Liver (tissue), 9 donors: ENCODE data around the gene ATOH1. TPM values are rescaled to one million over a fixed set of nuclear protein-coding genes. Genes with fewer than 3 reads are reported as not detected.

Experiments used
- DNase-seq: peaks from one replicate; pipeline ENCODE4 v3.0.0-alpha.2; 2017; ENCODE audit warnings: low spot score
- H3K27ac ChIP-seq, 2 donors: one replicate each; pipeline ENCODE4 v1.7.0; 2013; ENCODE audit warnings: inconsistent platforms in 2 of 2, low read length in 2 of 2, control low read depth in 1 of 2, low read depth in 1 of 2, mild to moderate bottlenecking in 1 of 2
- H3K27me3 ChIP-seq, 4 donors: one replicate each; pipeline versions ENCODE4 v1.6.1 to v1.7.0; 2013; ENCODE audit warnings: low read length in 3 of 4, inconsistent platforms in 1 of 4, mild to moderate bottlenecking in 1 of 4, moderate library complexity in 1 of 4; ENCODE audit not compliant: control insufficient read depth in 4 of 4, insufficient read depth in 4 of 4
- H3K36me3 ChIP-seq, 4 donors: one replicate each; pipeline versions ENCODE4 v1.6.1 to v1.7.0; 2013; ENCODE audit warnings: low read length in 3 of 4, mild to moderate bottlenecking in 3 of 4, low read depth in 1 of 4, moderate library complexity in 1 of 4; ENCODE audit not compliant: control insufficient read depth in 4 of 4, insufficient read depth in 3 of 4
- H3K4me1 ChIP-seq, 4 donors: one replicate each; pipeline versions ENCODE4 v1.6.1 to v1.7.0; 2013; ENCODE audit warnings: low read length in 3 of 4, mild to moderate bottlenecking in 3 of 4, moderate library complexity in 1 of 4; ENCODE audit not compliant: control insufficient read depth in 4 of 4, insufficient read depth in 4 of 4
- H3K4me3 ChIP-seq, 3 donors: one replicate each; pipeline versions ENCODE4 v1.6.1 to v1.7.0; 2013; ENCODE audit warnings: low read length in 3 of 3, control low read depth in 1 of 3, low read depth in 1 of 3, mild to moderate bottlenecking in 1 of 3
- H3K9ac ChIP-seq, 2 donors: one replicate each; pipeline ENCODE4 v1.7.0; 2013; ENCODE audit warnings: low read length in 2 of 2, mild to moderate bottlenecking in 2 of 2, moderate library complexity in 2 of 2, control low read depth in 1 of 2, low read depth in 1 of 2
- H3K9me3 ChIP-seq, 4 donors: one replicate each; pipeline versions ENCODE4 v1.6.1 to v1.7.0; 2013; ENCODE audit warnings: low read length in 3 of 4; ENCODE audit not compliant: control insufficient read depth in 4 of 4
- EGR1 ChIP-seq, 2 donors: IDR thresholded peaks; 2 replicates each; pipeline ENCODE4 v1.6.1; 2016 to 2018; ENCODE audit warnings: antibody characterized with exemption in 2 of 2, low read depth in 2 of 2
- FOXA1 ChIP-seq: IDR thresholded peaks from 2 replicates; pipeline ENCODE4 v1.6.1; 2016; ENCODE audit warnings: antibody characterized with exemption
- FOXA2 ChIP-seq: IDR thresholded peaks from 2 replicates; pipeline ENCODE4 v1.6.1; 2016; ENCODE audit warnings: antibody characterized with exemption
- GABPA ChIP-seq, 2 donors: IDR thresholded peaks in 1 of 2; conservative IDR thresholded peaks in 1 of 2; 2 replicates each; pipeline ENCODE4 v1.6.1; 2016; ENCODE audit warnings: antibody characterized with exemption in 2 of 2, mild to moderate bottlenecking in 1 of 2, moderate library complexity in 1 of 2
- HNF4A ChIP-seq, 2 donors: conservative IDR thresholded peaks; 2 replicates each; pipeline ENCODE4 v1.6.1; 2016; ENCODE audit warnings: antibody characterized with exemption in 2 of 2, mild to moderate bottlenecking in 2 of 2
- HNF4G ChIP-seq: IDR thresholded peaks from 2 replicates; pipeline ENCODE4 v1.6.1; 2016; ENCODE audit warnings: antibody characterized with exemption
- JUND ChIP-seq, 2 donors: IDR thresholded peaks; 2 replicates each; pipeline ENCODE4 v1.6.1; 2016; ENCODE audit warnings: antibody characterized with exemption in 2 of 2
- RAD21 ChIP-seq, 2 donors: IDR thresholded peaks; 2 replicates each; pipeline ENCODE4 v1.6.1; 2016; ENCODE audit warnings: antibody characterized with exemption in 2 of 2, mild to moderate bottlenecking in 2 of 2
- RXRA ChIP-seq, 2 donors: IDR thresholded peaks; 2 replicates each; pipeline ENCODE4 v1.6.1; 2017 to 2018; ENCODE audit warnings: antibody characterized with exemption in 2 of 2, mild to moderate bottlenecking in 1 of 2
- SP1 ChIP-seq: IDR thresholded peaks from 2 replicates; pipeline ENCODE4 v1.6.1; 2018; ENCODE audit warnings: antibody characterized with exemption, mild to moderate bottlenecking
- YY1 ChIP-seq: IDR thresholded peaks from 2 replicates; pipeline ENCODE4 v1.6.1; 2016; ENCODE audit warnings: antibody characterized with exemption, mild to moderate bottlenecking
- WGBS: extraction: QIAGEN DNeasy Blood & Tissue Kit; methylation state at CpG from one replicate; pipeline ENCODE4 v1.1.7; 2013; 5-methylcytosine and 5-hydroxymethylcytosine counted together
- polyA plus RNA-seq, 2 donors: library from polyadenylated mRNA; stranded (reverse) in 1 of 2; unstranded in 1 of 2; fragments of 200-250 nt in 1 of 2; fragments of >200 nt in 1 of 2; fragmentation: Nextera tagmentation in 1 of 2; extraction: Ambion mirVana in 1 of 2; gene quantifications; one replicate each; pipeline versions ENCODE4 v1.2.1 to v1.2.3, GENCODE V29; 2013 to 2015
- total RNA-seq, 2 donors: library from RNA; depleted of rRNA; stranded (reverse); fragments of >200 nt; gene quantifications; one replicate each; pipeline ENCODE4 v1.2.3, GENCODE V29; 2014
- TF ChIP-seq, protein P1 (sequence below): IDR thresholded peaks from 2 replicates; pipeline ENCODE4 v1.6.1; 2016; ENCODE audit warnings: antibody characterized with exemption
- TF ChIP-seq, protein P2 (sequence below): fragments of 150-350 bp; IDR thresholded peaks from 2 replicates; pipeline ENCODE4 v1.5.1; 2017; ENCODE audit warnings: improper control_type of control experiment, low read depth, low read length; ENCODE audit not compliant: missing input control
- TF ChIP-seq, protein P3 (sequence below): IDR thresholded peaks from 2 replicates; pipeline ENCODE4 v1.6.1; 2016; ENCODE audit warnings: antibody characterized with exemption
- TF ChIP-seq, protein P4 (sequence below): IDR thresholded peaks from 2 replicates; pipeline ENCODE4 v1.6.1; 2016; ENCODE audit warnings: antibody characterized with exemption, mild to moderate bottlenecking
- TF ChIP-seq, protein P5 (sequence below): IDR thresholded peaks from 2 replicates; pipeline ENCODE4 v1.6.1; 2016; ENCODE audit warnings: antibody characterized with exemption
- donor health status: healthy.
- donor health status: healthy.
- donor health status: healthy.
- donor health status: healthy.
- donor health status: healthy.

The ATOH1 gene
- total and polyA plus RNA-seq, 4 donors = not detected

DNA sequence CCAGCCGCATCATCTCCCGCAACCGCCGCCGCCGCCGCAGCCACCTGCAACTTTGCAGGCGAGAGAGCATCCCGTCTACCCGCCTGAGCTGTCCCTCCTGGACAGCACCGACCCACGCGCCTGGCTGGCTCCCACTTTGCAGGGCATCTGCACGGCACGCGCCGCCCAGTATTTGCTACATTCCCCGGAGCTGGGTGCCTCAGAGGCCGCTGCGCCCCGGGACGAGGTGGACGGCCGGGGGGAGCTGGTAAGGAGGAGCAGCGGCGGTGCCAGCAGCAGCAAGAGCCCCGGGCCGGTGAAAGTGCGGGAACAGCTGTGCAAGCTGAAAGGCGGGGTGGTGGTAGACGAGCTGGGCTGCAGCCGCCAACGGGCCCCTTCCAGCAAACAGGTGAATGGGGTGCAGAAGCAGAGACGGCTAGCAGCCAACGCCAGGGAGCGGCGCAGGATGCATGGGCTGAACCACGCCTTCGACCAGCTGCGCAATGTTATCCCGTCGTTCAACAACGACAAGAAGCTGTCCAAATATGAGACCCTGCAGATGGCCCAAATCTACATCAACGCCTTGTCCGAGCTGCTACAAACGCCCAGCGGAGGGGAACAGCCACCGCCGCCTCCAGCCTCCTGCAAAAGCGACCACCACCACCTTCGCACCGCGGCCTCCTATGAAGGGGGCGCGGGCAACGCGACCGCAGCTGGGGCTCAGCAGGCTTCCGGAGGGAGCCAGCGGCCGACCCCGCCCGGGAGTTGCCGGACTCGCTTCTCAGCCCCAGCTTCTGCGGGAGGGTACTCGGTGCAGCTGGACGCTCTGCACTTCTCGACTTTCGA lies 654 bp downstream of the ATOH1 start:
- no peak overlapping the region for H3K9ac ChIP-seq
- no peaks in the 10 kb centered on the region for H3K36me3 ChIP-seq
- peak overlapping the region in 1 of 3 donors; percentile 38 for H3K4me3 ChIP-seq
- peaks cover 17 to 23% (median 19%) of the 10 kb centered on the region in 4 donors for H3K4me1 ChIP-seq
- peaks cover 0 to 2% (median 0%) of the 10 kb centered on the region in 4 donors for H3K9me3 ChIP-seq
- peaks cover 6 to 27% (median 13%) of the 10 kb centered on the region in 4 donors for H3K27me3 ChIP-seq
- 4% methylated on average over 70 of the region's 70 CpGs for WGBS
- no peak overlapping the region for H3K27ac ChIP-seq
- TF ChIP-seq SP1 (no peak), JUND (IDR thresholded peaks at IDR 0.05) (no peak)
- TF ChIP-seq, protein P1, sequence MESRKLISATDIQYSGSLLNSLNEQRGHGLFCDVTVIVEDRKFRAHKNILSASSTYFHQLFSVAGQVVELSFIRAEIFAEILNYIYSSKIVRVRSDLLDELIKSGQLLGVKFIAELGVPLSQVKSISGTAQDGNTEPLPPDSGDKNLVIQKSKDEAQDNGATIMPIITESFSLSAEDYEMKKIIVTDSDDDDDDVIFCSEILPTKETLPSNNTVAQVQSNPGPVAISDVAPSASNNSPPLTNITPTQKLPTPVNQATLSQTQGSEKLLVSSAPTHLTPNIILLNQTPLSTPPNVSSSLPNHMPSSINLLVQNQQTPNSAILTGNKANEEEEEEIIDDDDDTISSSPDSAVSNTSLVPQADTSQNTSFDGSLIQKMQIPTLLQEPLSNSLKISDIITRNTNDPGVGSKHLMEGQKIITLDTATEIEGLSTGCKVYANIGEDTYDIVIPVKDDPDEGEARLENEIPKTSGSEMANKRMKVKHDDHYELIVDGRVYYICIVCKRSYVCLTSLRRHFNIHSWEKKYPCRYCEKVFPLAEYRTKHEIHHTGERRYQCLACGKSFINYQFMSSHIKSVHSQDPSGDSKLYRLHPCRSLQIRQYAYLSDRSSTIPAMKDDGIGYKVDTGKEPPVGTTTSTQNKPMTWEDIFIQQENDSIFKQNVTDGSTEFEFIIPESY = no peak
- TF ChIP-seq, protein P2, sequence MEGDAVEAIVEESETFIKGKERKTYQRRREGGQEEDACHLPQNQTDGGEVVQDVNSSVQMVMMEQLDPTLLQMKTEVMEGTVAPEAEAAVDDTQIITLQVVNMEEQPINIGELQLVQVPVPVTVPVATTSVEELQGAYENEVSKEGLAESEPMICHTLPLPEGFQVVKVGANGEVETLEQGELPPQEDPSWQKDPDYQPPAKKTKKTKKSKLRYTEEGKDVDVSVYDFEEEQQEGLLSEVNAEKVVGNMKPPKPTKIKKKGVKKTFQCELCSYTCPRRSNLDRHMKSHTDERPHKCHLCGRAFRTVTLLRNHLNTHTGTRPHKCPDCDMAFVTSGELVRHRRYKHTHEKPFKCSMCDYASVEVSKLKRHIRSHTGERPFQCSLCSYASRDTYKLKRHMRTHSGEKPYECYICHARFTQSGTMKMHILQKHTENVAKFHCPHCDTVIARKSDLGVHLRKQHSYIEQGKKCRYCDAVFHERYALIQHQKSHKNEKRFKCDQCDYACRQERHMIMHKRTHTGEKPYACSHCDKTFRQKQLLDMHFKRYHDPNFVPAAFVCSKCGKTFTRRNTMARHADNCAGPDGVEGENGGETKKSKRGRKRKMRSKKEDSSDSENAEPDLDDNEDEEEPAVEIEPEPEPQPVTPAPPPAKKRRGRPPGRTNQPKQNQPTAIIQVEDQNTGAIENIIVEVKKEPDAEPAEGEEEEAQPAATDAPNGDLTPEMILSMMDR = no peak
- no peak for DNase-seq

DNA sequence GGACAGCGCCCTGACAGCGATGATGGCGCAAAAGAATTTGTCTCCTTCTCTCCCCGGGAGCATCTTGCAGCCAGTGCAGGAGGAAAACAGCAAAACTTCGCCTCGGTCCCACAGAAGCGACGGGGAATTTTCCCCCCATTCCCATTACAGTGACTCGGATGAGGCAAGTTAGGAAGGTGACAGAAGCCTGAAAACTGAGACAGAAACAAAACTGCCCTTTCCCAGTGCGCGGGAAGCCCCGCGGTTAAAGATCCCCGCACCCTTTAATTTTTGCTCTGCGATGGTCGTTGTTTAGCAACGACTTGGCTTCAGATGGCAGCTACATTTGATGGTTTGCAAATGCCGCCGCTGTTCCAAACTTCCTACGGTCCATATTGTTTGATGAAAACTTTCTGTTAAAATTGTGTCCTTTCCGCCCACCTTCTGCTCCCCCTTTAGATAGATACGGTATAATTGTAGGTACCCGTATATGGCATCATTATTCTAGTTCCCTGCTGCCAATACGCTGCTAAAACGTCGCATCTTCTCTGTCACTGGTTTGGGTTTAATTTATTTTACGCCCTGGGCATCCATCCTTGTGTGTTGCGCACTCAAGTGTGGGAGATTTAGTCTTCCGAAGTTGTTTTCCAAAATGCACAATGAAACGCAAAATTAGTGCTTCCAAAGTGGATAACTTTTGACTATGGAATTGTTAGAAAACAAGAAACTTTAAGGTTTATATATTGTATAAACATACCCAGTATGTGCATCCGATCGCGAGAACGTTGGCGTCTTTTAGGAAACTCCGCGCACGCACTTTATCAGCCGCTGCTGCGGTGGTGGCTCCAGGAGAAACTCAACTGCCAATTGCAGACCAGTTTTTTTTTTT lies 1.5 kb downstream of the ATOH1 start:
- Histone ChIP-seq H3K27ac (no peak overlapping the region), H3K9ac (no peak overlapping the region), H3K9me3 (peaks cover 0 to 2% (median 0%) of the 10 kb centered on the region in 4 donors), H3K4me1 (peaks cover 17 to 23% (median 19%) of the 10 kb centered on the region in 4 donors), H3K27me3 (peaks cover 6 to 27% (median 13%) of the 10 kb centered on the region in 4 donors), H3K4me3 (no peak overlapping the region), H3K36me3 (no peaks in the 10 kb centered on the region)
- DNase-seq = no peak
- WGBS = 8% methylated on average over 40 of the region's 40 CpGs
- no peak for TF ChIP-seq HNF4G

DNA sequence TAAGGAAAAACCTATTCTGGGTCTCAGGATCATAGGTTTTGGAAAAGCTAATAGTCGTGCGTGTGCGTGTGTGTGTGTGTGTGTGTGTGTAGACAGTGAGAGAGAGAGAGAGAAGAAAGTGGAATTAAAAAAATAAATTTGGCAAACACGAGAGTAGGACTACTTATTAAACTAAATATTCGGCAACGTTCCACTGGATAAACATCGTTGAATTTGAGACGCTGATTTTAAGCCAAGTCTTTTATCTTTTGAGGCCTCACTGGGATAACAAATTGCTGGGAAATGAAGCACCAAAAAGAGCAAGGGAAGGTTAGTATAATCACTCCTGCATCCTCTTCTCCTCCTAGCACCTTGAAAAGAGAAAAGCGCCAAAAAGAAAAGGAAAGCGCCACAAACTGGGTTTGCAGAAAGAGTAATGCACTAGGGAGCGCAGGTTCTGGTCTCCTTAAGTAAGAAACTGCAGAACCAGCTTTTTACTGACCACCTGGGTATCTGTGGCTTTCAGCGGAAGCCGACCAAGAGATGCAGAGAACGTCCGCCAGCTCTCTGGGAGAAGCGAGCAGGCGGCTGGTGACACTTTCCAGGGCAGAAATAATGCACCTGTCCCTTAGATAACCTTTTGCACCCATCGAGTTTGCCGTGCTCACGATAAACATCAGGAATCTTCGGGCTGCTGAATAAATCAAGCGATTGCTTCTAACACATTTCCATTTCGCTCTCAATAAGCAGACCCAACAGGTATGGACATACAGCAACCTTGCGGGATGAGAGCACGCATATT lies 3.4 kb downstream of the ATOH1 start:
- peaks cover 17 to 23% (median 19%) of the 10 kb centered on the region in 4 donors for H3K4me1 ChIP-seq
- WGBS = 6% methylated on average over 25 of the region's 25 CpGs
- H3K9me3 ChIP-seq = peaks cover 0 to 2% (median 0%) of the 10 kb centered on the region in 4 donors
- no peak for DNase-seq
- H3K27me3 ChIP-seq = peaks cover 6 to 25% (median 11%) of the 10 kb centered on the region in 4 donors
- no peak overlapping the region for H3K27ac ChIP-seq
- no peak overlapping the region for H3K9ac ChIP-seq
- no peaks in the 10 kb centered on the region for H3K36me3 ChIP-seq
- no peak overlapping the region for H3K4me3 ChIP-seq
- TF ChIP-seq EGR1 (IDR thresholded peaks at IDR 0.05; ENCODE audit: low read depth in 2 of 2) (no peak), FOXA2 (no peak), RXRA (IDR thresholded peaks at IDR 0.05) (no peak), SP1 (no peak), JUND (IDR thresholded peaks at IDR 0.05) (no peak), GABPA (IDR thresholded peaks at IDR 0.05 in 1 of 2, conservative IDR thresholded peaks at IDR 0.05 in 1 of 2) (no peak), RAD21 (IDR thresholded peaks at IDR 0.05) (no peak), HNF4A (conservative IDR thresholded peaks at IDR 0.05) (no peak), FOXA1 (no peak), YY1 (no peak)
- TF ChIP-seq, protein P3, sequence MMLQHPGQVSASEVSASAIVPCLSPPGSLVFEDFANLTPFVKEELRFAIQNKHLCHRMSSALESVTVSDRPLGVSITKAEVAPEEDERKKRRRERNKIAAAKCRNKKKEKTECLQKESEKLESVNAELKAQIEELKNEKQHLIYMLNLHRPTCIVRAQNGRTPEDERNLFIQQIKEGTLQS = no peak
- TF ChIP-seq, protein P4, sequence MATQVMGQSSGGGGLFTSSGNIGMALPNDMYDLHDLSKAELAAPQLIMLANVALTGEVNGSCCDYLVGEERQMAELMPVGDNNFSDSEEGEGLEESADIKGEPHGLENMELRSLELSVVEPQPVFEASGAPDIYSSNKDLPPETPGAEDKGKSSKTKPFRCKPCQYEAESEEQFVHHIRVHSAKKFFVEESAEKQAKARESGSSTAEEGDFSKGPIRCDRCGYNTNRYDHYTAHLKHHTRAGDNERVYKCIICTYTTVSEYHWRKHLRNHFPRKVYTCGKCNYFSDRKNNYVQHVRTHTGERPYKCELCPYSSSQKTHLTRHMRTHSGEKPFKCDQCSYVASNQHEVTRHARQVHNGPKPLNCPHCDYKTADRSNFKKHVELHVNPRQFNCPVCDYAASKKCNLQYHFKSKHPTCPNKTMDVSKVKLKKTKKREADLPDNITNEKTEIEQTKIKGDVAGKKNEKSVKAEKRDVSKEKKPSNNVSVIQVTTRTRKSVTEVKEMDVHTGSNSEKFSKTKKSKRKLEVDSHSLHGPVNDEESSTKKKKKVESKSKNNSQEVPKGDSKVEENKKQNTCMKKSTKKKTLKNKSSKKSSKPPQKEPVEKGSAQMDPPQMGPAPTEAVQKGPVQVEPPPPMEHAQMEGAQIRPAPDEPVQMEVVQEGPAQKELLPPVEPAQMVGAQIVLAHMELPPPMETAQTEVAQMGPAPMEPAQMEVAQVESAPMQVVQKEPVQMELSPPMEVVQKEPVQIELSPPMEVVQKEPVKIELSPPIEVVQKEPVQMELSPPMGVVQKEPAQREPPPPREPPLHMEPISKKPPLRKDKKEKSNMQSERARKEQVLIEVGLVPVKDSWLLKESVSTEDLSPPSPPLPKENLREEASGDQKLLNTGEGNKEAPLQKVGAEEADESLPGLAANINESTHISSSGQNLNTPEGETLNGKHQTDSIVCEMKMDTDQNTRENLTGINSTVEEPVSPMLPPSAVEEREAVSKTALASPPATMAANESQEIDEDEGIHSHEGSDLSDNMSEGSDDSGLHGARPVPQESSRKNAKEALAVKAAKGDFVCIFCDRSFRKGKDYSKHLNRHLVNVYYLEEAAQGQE = no peak
- TF ChIP-seq, protein P5, sequence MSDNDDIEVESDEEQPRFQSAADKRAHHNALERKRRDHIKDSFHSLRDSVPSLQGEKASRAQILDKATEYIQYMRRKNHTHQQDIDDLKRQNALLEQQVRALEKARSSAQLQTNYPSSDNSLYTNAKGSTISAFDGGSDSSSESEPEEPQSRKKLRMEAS = no peak
